ENCODE data around the gene CFAP251.

The CFAP251 gene

DNA sequence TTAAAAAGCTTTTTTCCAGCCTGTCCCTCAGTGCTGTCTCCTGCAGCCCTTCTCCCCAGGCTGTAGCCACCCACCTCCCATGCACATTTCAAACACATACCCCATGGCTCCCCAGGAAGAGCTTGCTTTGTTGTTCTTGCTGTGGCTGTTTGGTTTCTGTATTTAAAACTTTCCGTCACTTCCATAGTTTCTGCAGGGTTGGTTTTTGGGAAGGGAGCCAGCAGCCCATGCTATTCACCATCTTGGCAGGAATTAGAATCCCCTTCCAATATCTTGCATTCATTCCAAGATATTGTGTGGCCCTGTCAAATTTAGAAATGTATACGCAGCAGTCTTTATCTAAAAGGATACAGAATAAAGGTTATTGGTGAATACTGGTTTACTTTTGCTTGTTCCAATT, 29.6 kb downstream of the CFAP251 start:
- DNase-seq (ENCODE audit: low read depth) = no peak

DNA sequence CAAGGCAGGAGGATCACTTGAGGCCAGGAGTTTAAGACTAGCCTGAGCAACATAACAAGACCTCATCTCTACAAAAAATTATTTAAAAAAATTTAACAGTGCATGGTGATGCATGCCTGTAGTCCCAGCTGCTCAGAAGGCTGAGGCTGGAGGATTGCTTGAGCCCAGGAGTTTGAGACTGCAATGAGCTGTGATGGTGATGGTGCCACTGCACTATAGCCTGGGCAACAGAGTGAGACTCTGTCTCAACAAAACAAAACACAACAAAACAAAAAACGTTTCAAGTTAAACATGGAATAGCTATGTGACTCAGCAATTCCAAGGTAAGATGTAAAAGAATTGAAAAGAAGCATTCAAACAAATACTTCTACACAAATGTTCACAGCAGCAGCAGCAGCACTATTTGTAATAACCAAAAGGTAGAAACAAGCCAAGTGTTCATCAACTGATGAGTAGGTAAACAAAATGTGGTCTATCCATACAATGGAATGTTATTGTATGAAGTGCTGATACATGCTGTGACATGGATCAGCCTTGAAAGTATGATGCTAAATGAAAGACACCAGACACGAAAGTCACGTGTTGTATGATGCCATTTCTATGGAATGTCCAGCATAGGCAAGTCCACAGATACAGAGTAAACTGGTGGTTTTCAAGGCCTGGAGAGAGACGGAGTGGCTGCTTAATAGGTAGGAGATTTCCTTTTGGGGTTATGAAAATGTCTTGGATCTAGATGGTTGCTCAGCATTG, 31.4 kb downstream of the CFAP251 start:
- no peak for DNase-seq (ENCODE audit: low read depth)

DNA sequence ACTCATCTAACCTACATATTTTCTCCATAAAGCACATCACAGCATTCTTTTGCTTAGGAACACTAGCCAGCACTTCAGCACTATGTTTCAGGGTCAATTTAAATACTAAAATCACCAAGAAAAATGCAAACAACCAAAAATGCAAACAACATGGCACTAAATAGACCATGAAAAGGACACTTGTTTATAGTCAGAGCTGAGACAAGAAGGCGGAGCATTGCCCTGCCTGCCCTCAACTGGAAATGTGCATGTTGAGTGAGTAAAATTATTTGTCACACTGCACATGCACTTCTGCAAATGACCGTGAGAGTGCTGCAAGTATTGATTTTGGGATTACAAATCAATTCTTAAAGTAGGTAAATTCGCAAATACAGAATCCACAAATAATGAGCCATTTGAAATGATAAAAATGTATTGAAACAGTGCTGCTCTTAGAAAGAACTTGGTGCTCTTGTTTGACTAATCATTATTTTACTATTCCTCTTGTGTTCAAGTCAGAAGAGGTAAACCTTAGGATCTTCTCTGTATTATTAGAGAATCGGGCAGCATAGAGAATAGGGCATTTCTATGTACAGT, 34.8 kb downstream of the CFAP251 start:
- no peak for DNase-seq (ENCODE audit: low read depth)

DNA sequence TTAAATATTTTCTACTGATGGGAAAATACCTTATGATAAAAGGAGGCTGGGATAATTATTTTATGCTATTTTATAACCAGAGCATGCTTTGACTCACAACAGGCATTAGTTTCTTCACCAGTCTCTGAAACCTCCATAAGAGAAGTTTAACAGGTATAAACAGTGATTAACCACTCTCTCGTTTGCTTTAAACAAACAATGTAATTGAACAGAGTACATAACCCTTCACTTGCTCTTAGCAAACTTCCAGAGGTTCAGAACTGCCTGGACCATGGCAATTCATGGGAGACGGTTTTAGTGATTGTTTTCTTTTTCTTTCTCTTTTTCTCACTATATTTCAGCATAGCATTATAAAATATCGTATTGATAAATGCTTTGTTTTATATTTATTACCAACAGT, 35.3 kb downstream of the CFAP251 start:
- no peak for DNase-seq (ENCODE audit: low read depth)

DNA sequence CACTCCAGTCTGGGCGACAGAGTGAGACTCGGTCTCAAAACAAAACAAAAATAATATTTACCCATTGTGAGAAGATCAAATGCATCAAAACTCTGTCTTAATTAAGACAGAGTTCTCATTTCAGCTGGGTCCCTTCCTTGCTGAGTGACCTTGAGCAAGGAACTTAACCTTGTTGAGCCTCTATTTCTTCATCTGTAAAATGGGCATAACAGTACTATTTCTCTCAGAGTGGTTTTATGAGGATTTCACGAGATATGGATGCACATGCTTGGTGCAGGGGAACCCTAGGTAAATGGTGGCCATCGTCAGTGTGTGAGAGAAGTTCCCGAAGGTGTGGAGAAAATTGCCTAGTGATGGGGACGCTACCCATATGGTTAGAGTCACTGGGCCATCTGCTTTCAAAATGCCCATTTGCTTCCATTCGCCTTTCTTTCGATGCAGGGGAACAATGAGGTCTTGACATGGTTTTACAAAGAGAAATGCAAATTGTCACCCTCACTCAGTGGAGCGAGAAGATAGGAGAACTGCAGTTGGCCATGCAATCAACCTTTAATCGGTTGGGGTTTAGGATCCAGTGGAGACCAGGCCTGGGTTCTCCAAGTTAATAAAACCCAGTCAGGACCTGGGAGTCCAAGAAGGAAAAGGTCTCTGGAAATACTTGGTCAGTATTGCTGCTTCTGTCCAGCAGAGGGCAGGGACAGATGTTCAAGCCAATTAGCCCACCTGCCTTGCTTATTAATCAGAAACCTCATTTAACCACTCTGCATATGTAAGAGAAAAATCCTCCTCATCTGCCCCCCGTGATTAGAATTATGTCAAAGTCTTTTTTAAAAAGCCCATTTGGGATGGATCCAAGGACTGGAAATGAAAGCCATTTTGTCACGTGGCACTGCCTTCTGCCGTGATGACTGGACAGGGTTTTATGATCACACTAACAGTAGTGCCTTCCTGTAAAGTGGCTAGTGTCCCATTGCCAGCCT, 37.2 kb downstream of the CFAP251 start:
- no peak for DNase-seq (ENCODE audit: low read depth)

DNA sequence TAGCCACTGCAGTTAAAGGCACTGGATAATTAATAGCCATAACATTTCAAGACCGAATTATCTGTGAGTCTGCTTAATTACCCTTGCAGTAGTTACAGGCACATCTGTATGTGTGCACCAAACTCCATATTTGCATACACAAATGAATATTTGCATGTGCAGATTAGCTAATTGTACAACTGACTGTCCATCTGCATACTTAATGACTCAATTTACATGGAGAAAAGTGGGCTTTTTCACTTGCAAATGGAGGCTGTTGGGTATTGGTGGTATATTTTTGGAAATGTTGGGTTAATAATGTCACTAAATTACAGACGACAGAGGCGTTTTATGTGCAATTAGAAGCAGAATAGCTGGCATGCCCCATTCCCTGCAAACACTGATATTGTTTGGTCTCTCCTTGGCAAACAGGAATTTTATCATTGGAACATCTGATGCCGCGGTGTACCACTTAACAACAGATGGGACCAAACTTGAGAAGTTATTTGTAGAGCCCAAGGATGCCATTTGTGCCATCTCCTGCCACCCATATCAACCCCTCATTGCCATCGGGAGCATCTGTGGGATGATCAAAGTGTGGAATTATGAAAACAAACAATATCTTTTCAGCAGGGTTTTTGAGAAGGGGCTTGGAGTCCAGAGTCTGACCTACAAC, 39.6 kb downstream of the CFAP251 start:
- DNase-seq (ENCODE audit: low read depth) = no peak

DNA sequence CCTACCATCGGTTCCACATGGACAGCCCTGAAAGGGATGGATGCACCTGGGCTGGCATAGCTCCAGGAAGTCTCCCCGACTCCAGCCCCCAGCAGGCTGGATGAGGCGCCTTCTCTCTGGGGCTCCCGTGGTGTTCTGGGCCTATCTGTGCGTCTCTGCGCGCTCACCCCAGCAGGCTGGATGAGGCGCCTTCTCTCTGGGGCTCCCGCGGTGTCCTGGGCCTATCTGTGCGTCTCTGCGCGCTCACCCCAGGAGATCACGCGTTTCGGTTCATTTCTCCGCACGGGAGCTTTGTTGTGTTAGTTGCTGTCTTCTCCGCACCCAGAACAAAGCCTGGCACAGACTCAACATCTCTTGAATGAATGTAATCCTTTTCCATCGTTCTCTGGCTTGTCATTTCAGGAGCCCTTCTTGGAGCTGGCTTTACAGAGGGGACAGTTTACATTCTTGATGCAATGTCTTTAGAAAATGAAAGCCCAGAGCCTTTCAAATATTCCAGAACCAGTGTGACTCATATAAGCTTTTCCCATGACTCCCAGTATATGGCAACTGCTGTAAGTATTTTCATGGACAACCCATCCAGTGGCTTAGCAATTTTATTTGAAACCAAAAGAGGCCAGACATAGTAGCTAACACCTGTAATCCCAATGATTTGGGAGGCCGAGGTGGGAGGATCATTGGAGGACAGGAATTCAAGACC, 40.3 kb downstream of the CFAP251 start:
- no peak for DNase-seq (ENCODE audit: low read depth)

DNA sequence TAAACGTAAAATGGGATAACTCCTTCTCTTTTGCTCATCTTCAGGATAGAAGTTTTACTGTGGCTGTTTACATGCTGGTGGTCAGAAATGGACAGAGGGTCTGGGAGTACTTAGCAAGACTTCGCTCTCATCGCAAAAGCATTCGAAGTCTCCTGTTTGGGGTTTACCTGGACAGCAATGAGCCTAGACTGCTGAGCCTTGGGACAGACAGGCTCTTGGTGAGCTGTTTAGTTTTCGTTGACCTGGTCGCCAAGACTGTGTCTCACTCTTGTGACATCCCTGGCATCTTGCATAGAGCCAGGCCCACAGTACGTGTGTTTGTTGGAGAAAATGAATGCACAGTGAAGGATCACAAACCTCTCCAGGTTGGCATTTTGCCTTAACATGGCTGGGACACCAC, 42.1 kb downstream of the CFAP251 start:
- no peak for DNase-seq (ENCODE audit: low read depth)

DNA sequence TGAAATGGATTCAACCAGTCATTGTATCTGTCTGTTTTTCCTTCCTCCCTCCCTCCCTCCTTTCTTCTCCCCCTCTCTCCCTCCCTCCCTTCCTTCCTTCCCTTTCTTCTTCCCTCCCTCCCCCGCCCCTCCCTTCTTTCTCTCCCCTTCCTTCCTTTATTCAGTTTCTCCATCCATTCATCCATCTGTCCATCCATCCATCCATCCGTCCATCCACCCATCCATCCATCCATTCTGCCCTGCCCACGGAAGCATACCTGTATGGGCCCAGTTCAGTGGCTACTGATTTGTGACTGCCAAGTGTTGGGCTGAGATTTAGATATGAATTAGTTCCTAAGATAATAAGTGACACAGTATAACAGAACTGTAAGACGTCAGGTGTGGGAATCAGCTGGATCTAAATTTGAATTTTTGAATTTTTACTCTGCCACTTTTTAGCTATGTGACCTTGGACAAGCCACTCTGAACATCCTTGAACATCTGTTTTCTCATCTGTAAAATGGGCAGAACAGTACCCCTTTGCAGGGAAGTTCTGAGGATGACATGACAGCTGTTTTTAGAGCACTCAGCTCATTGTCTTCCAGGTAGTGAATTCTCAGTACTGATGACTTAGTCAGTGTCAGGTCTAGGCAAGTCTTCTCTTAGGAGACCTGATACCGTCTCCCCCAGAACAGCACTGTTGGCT, 42.9 kb downstream of the CFAP251 start:
- no peak for DNase-seq (ENCODE audit: low read depth)

DNA sequence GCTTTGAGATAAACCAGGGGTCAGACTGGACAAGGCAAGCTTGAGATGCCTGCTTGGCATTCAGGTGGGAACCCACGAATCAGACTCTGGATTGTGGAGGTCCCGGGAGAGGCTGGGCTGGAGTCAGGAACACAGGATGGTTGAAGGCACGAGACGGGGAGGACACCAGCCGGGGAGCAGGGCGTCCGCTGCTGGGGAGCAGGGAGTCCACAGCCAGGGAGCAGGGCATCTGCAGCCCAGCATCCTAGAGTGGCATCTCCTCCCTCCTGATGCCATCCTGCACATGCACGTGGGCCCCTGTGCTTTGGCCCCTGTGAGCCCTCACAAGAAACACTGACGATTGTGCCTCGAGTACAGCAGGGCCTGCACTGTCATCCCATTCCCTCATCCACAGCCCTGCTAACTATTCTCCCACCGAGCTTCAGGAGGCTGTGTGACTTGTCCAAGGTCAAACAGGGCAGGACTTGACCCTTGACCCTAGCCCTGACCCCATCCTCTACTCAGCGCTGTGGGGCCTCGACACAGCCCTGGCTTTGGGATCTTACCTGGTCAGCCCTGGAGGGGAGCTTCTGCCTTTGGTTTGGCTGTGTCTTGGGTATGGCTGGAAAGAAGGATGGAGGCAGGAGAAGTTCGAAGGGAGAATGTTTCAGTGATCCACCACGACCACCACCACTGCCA, 45.1 kb downstream of the CFAP251 start:
- no peak for DNase-seq (ENCODE audit: low read depth)

DNA sequence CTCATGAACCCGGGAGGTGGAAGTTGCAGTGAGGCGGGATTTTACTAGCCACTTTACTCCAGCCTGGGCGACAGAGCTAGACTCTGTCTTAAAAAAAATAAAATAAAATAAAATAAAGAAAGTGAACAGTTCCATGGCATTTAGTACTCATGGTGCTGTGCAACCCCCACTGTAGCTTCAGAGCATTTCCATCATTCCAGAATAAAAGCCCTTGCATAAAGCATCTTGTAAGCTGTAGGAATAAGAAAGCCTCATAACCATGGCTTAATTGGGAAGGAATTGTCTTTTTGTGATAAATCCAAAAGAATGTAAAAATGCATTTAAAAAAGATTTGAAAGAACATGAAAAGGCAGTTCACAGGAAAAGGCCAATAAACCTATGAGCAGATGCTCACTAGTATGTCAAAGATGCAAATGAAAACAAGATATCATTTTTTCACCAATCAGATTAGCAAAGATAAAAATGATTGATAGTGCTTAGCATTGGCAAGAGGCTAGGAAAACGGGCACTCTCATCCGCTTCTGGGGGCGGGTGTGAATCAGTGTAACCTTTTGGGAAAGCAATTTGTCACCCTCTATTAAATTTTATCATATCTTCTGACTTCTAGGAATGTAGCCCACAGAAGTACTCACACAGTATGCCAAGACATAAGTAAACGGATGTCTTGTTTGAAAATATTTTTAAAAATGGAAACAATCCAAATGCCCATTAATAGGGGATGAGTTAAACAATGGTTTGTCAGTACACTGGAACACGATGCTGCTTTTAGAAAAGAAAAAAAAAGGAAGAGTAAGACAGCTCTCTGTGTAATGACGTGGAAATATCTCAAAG, 46.6 kb downstream of the CFAP251 start:
- DNase-seq (ENCODE audit: low read depth) = no peak

DNA sequence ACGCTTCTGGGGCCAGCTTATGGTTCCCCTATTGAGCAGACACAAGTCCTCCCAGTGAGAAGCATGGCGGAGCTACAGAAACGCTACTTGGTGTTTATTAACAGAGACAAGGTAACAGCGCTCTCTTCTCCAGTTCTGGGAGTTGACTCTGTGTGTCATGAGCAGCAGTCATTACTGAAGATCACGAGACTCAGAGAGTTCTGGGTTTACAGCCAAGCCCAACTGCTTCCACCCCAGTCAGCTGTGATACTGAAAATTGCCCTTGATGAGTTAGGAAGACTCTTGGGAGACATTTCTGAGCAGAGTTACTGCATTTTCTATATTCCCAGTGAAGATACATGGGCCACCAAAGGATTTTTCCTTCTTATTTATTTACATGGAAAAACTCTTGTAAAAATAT, 48.6 kb downstream of the CFAP251 start:
- DNase-seq (ENCODE audit: low read depth) = no peak

DNA sequence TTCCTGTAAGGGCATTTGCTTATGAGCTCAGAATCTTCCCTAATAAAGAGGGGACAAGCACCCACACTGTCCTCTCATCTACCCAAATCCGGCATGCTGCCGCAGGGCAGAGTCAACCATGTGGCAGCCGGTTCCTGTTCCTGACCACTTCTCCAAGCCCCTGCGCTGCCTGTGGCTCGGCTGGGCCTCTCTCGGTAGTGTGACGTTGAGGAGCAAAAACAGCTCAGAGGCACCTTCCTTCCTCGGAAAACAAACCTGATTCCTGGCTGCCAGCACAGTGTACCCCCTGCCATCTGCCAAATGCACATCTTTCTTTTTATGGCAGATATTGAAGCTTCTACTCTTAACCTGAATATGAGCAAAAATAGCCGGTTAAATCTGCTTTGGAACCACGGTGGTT, 50.5 kb downstream of the CFAP251 start:
- no peak for DNase-seq (ENCODE audit: low read depth)

DNA sequence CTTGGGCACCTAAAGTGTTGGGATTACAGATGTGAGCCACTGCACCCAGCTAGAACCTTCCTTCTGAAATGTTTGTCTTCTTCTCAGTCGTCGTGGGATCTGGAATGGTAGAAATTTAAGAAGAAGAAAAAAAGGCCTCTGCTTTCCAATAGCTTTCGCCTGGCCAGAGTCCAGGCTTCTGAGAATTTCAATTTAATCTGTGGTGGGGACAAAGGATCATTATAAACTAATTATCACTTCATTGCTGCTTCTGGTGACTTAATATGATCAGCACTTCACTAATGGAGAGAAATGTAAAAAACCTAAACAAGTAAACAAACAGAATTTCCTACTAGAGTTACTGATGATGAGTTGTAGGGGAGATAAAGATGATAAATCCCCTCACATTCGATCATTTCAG, 51.3 kb downstream of the CFAP251 start:
- DNase-seq (ENCODE audit: low read depth) = no peak

DNA sequence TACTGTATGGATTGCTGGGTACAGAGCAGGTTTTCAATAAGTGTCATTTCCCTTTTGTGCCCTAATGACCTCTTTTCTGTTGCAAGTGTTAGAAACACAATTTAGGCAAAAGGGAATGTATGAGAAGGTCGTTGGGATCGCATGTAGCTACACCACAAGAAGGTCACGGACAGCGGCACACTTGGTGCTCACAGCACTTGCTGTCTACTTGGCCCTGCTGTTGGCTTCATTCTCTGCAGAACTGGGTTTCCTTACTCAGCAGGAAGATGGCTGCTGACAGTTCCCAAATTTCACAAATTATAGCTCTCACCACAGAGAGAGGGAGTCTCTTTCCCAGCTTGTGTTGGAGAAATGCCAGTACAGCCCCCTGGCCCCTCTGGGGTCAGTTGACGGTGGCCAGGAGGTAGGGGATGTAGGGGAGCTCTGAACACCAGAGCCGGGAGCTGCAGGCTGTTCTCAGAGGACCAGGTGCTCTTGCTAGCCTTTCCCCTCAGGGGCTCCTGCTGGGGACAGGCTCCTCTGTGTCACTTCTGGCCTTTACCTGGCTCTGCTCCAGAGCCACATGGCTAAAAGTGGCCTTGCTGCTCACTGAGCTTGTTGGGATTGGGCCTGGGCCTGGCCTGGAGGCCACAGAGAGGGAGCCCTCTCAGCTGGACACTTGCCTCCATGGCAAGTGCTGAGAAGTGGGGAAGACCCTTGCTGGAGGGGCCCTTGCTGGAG, 52.3 kb downstream of the CFAP251 start:
- DNase-seq (ENCODE audit: low read depth) = no peak

DNA sequence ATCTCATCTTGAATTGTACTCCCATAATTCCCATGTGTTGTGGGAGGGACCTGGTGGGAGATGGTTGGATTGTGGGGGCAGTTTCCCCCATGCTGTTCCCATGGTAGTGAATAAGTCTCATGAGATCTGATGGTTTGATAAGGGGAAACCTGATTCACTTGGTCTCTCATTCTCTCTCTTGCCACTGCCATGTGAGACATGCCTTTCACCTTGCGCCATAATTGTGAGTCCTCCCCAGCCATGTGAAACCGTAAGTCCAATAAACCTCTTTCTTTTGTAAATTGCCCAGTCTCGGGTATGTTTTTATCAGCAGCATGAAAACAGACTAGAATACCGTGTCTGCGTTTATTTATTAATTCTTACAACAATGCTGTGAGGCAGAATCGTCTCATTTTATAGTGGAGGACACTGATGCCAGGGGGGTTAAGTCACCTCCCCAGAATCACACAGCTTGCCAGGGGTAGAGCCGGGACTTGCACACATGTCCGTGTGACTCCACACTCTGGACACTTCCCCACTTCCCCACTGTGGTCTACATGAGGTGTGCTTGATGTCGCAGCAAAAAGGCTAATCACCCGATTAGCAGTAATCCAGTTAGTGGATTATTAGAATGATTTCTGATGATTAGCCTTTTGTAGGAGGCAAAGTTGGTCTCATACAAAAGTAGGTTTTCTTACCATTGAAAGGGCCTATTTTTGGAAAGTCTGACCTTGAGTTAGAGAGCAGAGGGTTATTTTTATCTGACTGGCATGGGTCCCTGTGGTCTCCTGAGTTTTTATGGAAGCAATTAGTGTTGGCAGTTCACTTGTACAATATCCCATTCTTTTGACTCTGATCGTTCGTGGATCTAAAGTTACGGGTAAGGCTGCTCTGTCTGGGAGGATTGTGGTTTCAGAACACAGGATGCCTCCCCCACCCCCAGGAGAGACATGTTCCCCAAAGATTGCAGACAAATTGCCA, 55.9 kb downstream of the CFAP251 start:
- no peak for DNase-seq (ENCODE audit: low read depth)

DNA sequence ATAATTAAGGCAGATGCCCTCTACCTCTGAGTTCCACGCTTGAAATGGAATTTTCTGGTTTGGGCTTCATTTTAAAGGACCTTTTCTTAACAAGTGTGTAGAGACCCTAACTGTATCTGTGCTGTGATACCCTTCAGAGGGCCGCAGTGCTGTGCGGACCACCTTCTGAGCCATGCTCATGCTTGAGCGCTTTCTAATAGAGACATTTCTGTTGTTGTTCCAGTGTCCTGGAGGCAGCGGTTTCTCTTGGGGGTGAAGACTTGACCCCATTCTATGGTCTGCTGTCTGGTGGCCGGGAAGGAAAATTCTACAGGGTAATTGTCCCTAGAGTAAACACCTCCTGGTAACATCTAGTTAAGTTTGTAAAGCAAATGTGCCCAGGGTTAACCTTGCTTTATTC, 56.6 kb downstream of the CFAP251 start:
- DNase-seq (ENCODE audit: low read depth) = no peak

DNA sequence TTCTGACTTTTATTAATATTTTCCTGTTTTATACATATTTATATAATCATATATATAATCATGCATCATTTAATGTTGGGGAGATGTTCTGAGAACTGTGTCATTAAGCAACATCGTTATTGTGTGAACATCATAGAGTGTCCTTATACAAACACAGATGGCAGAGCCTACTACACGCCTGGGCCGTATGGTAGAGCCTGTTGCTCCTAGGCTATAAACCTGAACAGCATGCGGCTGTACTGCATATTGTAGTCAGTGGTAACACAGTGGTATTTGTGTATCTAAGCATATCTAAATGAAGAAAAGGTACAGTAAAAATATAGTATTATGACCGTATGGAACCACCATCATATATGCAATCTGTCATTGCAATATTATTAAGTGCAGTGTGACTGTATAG, 58.6 kb downstream of the CFAP251 start:
- DNase-seq (ENCODE audit: low read depth) = no peak
